Measurements from ENCODE around the gene DUSP10. TPM values are rescaled to one million over a fixed set of nuclear protein-coding genes. Genes with fewer than 3 reads are reported as not detected.

Gene DUSP10
- total RNA-seq, 1 experiment from 2014 or later = 1.7 TPM

DNA sequence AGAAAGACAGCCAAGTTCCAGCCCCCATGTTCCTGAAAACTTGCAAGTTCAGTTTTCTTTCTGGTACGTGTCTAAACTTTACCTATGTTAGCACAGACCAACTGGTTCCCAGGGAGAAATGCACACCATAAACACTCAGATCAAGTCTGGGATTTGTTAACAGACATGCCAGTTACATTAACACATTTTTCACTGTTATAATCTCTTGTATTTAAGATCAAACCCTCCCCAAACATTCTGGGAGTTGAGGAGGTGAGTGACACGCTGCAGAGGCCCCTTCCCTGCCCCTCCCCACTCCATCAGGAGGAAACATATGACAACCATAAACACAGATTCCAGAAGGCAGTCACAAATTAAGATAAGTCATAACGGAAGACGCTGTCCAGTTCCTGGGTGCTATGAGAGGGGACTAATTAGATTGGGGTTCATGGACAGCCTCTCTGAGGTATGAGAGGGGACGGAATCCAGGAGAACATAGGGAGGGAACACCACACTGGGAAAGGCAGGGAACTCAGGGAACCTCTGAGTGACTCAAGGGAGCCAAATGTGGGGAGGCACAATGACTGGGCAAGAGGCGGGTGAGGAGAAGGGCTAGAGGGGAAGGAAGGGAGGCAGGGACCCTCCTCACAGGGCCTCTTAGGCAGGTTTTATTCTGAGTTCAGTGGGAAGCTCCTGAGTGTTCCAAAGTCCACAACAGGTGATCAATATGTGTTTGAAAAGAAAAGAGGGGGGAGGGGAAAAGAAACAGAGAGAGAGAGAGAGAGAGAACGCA lies 25.0 kb downstream of the DUSP10 start:
- intact Hi-C loops (cut with micrococcal nuclease) = no loop called here
- no peaks in the 10 kb centered on the region for H3K79me2 ChIP-seq (ENCODE audit: insufficient read depth, low read length)
- H3K27me3 ChIP-seq (ENCODE audit: insufficient read depth, low read length) = no peaks in the 10 kb centered on the region
- H4K20me1 ChIP-seq (ENCODE audit: insufficient read depth) = no peaks in the 10 kb centered on the region
- no peak for DNase-seq (ENCODE audit: low read depth, low spot score)
- H3K9ac ChIP-seq (ENCODE audit: low read length) = no peak overlapping the region
- no peak overlapping the region for H2AFZ ChIP-seq (ENCODE audit: low read depth, low read length, poor library complexity, severe bottlenecking)
- BruUV-seq (replicated peaks) = no TSS peak
- no peaks in the 10 kb centered on the region for H3K9me2 ChIP-seq (ENCODE audit: insufficient read depth)
- H3K4me2 ChIP-seq (ENCODE audit: low read length) = no peak overlapping the region
- H3K4me3 ChIP-seq (replicated peaks in 1 of 2; ENCODE audit: low read depth in 1 of 2, low read length in 2 of 2) = no peak overlapping the region
- CTCF ChIA-PET = no interaction called here
- POLR2A ChIA-PET = no interaction called here
- H3K36me3 ChIP-seq (ENCODE audit: control insufficient read depth in 1 of 2, insufficient read depth in 2 of 2, low read length in 2 of 2) = no peaks in the 10 kb centered on the region
- no peaks in the 10 kb centered on the region for H3K9me3 ChIP-seq (ENCODE audit: control insufficient read depth in 1 of 2, insufficient read depth in 1 of 2, low read depth in 1 of 2, low read length in 2 of 2)
- H3K27ac ChIP-seq (ENCODE audit: low read depth, low read length) = no peak overlapping the region
- H3K4me1 ChIP-seq (ENCODE audit: control insufficient read depth in 1 of 2, insufficient read depth in 2 of 2, low read length in 2 of 2) = peaks cover 0 to 2% of the 10 kb centered on the region in 2 experiments; a peak in 1 of 4 replicates
- RAD21 ChIA-PET (ENCODE audit: low non-redundant PET in 1 of 2, low total read pairs in 2 of 2, uncharacterized antibody in 2 of 2, unreplicated experiment in 2 of 2) = no interaction called here
- TF ChIP-seq, protein P1, sequence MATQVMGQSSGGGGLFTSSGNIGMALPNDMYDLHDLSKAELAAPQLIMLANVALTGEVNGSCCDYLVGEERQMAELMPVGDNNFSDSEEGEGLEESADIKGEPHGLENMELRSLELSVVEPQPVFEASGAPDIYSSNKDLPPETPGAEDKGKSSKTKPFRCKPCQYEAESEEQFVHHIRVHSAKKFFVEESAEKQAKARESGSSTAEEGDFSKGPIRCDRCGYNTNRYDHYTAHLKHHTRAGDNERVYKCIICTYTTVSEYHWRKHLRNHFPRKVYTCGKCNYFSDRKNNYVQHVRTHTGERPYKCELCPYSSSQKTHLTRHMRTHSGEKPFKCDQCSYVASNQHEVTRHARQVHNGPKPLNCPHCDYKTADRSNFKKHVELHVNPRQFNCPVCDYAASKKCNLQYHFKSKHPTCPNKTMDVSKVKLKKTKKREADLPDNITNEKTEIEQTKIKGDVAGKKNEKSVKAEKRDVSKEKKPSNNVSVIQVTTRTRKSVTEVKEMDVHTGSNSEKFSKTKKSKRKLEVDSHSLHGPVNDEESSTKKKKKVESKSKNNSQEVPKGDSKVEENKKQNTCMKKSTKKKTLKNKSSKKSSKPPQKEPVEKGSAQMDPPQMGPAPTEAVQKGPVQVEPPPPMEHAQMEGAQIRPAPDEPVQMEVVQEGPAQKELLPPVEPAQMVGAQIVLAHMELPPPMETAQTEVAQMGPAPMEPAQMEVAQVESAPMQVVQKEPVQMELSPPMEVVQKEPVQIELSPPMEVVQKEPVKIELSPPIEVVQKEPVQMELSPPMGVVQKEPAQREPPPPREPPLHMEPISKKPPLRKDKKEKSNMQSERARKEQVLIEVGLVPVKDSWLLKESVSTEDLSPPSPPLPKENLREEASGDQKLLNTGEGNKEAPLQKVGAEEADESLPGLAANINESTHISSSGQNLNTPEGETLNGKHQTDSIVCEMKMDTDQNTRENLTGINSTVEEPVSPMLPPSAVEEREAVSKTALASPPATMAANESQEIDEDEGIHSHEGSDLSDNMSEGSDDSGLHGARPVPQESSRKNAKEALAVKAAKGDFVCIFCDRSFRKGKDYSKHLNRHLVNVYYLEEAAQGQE (IDR thresholded peaks at IDR 0.05; ENCODE audit: low read depth) = no peak
- TF ChIP-seq, protein P2, sequence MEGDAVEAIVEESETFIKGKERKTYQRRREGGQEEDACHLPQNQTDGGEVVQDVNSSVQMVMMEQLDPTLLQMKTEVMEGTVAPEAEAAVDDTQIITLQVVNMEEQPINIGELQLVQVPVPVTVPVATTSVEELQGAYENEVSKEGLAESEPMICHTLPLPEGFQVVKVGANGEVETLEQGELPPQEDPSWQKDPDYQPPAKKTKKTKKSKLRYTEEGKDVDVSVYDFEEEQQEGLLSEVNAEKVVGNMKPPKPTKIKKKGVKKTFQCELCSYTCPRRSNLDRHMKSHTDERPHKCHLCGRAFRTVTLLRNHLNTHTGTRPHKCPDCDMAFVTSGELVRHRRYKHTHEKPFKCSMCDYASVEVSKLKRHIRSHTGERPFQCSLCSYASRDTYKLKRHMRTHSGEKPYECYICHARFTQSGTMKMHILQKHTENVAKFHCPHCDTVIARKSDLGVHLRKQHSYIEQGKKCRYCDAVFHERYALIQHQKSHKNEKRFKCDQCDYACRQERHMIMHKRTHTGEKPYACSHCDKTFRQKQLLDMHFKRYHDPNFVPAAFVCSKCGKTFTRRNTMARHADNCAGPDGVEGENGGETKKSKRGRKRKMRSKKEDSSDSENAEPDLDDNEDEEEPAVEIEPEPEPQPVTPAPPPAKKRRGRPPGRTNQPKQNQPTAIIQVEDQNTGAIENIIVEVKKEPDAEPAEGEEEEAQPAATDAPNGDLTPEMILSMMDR (IDR thresholded peaks at IDR 0.05 in 2 of 3, conservative IDR thresholded peaks at IDR 0.05 in 1 of 3; ENCODE audit: borderline replicate concordance in 1 of 3, insufficient read depth in 1 of 3, low read depth in 2 of 3, low read length in 2 of 3) = no peak
- TF ChIP-seq POLR2A (IDR thresholded peaks at IDR 0.05; ENCODE audit: borderline replicate concordance, extremely low read depth, insufficient read depth, insufficient read length) (no peak), FOSL1 (IDR thresholded peaks at IDR 0.05; ENCODE audit: low read depth) (no peak)
- no peak for ATAC-seq

Measured in HCT116 (cell line).